Activated CD8-positive, alpha-beta memory T cell treated with anti-CD3 and anti-CD28 coated beads for 1 hour (primary cell): ENCODE results near the gene CRIP1.

Experiments used
- DNase-seq, 2 donors: peaks; one replicate each; pipeline ENCODE4 v3.0.0-alpha.2; 2020; ENCODE audit warnings: low read depth in 1 of 2; ENCODE audit errors: extremely low read depth in 1 of 2

The CRIP1 gene

DNA sequence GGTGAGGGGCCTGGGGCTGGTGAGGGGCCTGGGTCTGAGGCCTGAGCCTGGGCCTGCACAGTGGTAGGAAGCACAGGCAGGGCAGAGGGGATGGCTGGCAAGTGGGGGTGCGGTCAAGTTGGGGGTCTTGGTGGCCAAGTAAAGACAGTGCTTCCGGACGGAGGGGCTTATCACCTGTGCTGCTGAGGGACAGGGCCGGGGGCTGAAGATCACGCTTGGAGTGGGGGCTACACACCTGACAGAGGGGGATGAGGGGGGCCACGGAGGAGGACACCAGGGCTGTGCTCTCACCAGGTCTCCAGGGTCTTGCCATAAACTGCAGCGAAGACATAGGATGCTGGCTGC lies 16.6 kb downstream of the CRIP1 start:
- no peak for DNase-seq

DNA sequence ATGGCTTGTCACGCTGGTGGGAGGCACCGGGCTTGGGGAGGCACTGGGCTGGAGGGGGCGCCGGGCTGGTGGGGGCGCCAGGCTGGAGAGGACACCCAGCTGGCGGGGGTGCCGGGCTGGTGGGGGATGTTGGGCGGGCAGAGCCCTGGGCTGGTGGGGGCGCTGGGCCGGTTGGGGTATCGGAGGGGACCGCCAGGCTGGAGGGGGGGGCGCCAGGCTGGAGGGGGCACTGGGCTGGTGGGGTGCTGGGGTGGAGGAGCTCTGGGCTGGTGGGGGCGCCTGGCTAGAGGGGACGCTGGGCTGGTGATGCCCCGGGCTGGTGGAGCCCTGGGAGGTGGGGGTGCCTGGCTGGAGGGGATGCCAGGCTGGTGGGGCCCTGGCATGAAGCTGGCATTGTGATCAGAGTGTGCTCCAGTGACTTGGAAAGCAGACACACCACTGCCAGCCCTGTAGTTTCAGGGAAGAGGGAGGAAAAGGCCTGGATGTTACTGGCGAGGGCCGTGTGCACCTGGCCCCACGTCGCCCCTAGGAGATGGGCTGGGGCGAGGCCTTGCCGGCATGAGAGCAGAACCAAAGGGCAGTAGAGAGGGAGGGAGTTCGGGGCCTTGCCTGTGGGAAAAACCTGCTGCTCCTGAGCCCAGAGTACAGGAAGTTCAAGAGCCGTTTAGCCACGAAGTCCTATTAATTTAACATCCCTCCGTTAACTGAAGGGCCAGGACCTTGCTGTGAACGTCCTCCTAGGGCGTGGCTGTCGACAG lies 17.4 kb downstream of the CRIP1 start:
- DNase-seq: no peak

DNA sequence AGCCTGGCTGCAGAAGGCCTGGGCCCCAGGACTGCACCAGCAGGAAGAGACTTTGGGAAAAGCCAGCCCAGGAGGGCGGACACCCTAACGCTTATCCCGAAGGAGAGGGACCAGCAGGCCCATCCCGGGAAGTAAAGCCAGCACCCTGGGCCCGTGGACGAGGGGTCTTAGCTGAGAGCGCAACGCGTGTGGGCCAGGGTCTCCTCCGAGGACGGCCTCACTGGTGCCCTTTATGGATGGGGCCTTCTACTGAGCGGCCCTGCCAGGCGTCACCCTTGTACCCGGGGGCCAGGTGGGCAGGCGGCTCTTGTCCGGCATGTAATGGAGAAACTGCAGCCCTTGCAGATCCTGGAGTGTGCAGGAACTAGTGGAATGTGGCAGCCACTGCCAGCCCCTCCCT lies 18.4 kb downstream of the CRIP1 start:
- no peak for DNase-seq

- DNase-seq: no peak
Observed at GRCh38 chr14:105507247-105507646, 20.6 kb downstream of the CRIP1 start.

- no peak for DNase-seq
Observed at GRCh38 chr14:105508069-105508468, 21.4 kb downstream of the CRIP1 start.

GRCh38 chr14:105508601-105509000 lies 21.9 kb downstream of the CRIP1 start:
- no peak for DNase-seq

- DNase-seq: no peak
Observed at GRCh38 chr14:105517096-105517495, 30.4 kb downstream of the CRIP1 start.

GRCh38 chr14:105519946-105520698 lies 33.4 kb downstream of the CRIP1 start:
- DNase-seq: no peak

GRCh38 chr14:105525326-105525725 lies 38.6 kb downstream of the CRIP1 start:
- no peak for DNase-seq

DNA sequence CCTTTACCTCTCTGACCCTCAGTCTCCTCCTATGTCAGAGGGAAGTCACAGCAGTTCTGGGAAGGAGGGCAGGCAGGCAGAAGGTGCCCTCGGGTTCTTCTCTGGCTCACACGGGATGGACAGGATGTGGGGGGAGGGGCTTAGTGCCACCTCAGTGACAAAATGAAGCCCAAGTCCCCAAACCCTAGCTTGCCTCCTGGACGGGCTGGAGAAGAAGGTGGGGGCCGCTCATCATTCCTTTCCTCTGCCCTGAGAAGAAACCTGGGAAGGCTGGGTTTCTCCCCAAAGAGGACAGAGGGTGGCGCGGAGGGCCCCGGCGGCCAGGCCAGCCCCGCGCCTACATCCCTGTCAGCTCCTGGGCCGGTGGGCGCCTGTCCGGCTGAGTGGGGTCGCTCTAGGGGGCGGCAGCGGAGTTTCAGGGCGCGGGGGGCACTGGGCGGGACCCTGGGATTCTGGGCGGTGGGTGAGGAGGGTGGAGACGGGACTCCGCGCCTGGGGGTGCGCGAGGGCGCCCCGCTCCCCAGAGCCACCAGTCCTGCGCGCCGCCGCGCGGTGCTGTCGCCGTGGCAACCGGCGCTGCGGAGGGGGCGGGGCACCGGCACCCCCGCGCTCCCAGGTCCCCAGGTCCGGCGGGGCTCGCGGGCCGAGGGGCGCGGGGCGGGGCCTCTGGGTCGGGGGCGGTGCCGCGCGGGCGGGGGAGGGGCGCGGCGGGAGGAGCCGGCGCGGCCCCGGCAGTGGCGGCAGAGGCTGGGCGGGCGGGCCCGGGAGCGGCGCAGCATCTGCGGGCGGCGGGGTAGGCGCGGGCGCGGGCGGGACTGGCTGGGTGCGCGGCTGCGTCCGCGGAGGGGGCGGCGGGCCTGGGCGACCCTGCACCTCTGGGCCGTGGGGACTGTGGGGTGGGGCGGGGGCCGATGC lies 39.4 kb downstream of the CRIP1 start, which contains the start of gene TMEM121:
TSS of gene TMEM121 (plus strand) at position 723 of the 915 bp plus-strand sequence. CDS start 2,252 bp downstream, outside the sequence.
- DNase-seq: no peak

GRCh38 chr14:105526776-105527380 lies 40.2 kb downstream of the CRIP1 start:
- DNase-seq: no peak

- no peak for DNase-seq
Observed at GRCh38 chr14:105527381-105527825, 40.7 kb downstream of the CRIP1 start.

- DNase-seq: peak; percentile 49 to 71
Observed at GRCh38 chr14:105527826-105528585, 41.3 kb downstream of the CRIP1 start.

GRCh38 chr14:105528586-105529318 lies 42.1 kb downstream of the CRIP1 start:
- no peak for DNase-seq

DNA sequence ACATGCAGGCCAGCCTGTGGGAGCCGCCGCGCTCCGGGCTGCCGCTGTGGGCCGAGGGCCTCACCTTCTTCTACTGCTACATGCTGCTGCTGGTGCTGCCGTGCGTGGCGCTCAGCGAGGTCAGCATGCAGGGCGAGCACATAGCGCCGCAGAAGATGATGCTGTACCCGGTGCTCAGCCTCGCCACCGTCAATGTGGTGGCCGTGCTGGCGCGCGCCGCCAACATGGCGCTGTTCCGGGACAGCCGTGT lies 42.6 kb downstream of the CRIP1 start:
- no peak for DNase-seq

DNA sequence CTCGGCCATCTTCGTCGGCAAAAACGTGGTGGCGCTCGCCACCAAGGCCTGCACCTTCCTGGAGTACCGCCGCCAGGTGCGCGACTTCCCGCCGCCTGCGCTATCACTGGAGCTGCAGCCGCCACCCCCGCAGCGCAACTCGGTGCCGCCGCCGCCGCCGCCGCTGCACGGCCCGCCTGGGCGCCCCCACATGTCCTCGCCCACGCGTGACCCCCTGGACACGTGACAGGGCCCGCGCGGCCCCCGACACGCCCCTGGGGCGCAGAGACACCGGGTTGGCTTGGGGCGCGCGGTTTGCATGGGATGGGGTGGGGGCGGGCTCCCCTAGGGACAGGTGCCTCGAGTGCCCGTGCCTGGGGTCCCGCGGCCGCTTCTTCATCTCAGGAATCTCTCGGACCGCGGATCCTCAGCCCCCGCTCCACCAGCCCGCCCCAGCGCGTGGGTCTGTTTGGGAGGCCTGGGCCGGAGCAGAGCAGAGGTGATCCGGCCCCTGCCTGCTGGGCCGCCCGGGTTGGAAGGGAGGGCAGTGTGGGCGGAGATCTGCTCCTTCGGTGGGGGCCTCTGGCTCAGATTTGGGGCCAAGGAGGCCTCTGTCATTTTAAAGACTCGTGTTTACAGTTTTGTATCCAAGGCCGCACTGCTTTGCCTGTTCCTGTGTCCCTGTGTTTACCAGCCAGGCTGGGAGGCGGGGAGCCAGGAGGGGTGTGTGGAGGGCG lies 43.0 kb downstream of the CRIP1 start:
- DNase-seq: no peak

DNA sequence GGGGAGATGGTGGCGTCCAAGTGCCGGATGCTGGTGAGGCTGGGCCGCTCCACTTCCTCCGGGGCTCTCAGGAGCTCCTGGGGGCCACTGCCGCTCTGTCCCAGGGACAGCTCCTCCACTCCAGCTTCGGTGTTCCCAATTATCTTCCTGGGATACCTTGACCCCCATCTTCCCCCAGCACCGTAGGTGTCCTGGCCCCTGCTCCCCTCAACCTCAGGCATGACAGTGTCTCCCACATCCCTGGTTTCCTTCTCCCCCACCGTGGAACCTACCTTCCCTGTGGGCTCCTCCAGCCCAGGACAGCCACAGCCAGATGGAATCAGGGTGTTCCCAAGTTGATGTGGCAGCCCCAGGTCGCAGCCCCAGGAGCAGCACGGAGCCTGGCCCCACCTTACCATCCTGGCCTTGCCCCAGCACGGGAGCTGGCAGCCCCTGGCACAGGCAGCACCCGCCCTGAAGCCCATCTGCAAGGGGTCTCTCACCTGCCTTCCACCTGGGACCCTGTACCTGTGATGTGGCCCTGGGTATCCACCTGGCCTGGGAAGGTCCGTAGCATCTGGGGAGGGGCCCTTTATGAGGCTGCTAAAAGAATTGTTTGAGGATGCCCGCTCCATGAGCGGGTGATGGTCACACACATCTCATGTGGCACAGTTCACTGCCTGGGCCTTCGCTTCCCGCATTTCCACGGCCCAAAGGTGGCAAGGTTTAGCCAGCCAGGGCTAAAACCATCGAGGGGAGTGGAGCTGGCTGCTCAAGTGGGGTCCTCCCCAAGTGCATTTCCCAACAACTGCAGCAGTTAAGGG lies 43.8 kb downstream of the CRIP1 start:
- DNase-seq: no peak
